ENCODE results near the gene ZFYVE1. TPM values are rescaled to one million over a fixed set of nuclear protein-coding genes. Genes with fewer than 3 reads are reported as not detected.

ZFYVE1 gene
- polyA plus RNA-seq, 2 of the 4 experiments (the other 2 are of a cell fraction) = 7.4 to 9.4 TPM

GRCh38 chr14:73027546-73027945 is 640 bp upstream of the ZFYVE1 start:
- no peak for FAIRE-seq
- Histone ChIP-seq H3K9me3 (no peaks in the 10 kb centered on the region), H3K4me3 (peak overlapping the region; percentile 65), H3K4me1 (peaks cover 10% of the 10 kb centered on the region; the same call in 2 of the 3 replicates), H3K27ac (peak overlapping the region; percentile 54 to 64; a peak in 5 of 6 replicates), H3K4me2 (peak overlapping the region; percentile 77)
- no peak for DNase-seq (ENCODE audit: low read depth in 1 of 2, low spot score in 1 of 2)
- TF ChIP-seq HEYL (CRISPR knock-in tag; IDR thresholded peaks at IDR 0.05) (no peak), FOXS1 (CRISPR knock-in tag; IDR thresholded peaks at IDR 0.05) (no peak), POLR2A (IDR thresholded peaks at IDR 0.05; ENCODE audit: low read length) (no peak), NFE2L2 (conservative IDR thresholded peaks at IDR 0.05; ENCODE audit: low read length) (no peak), PHF8 (IDR thresholded peaks at IDR 0.05; ENCODE audit: borderline replicate concordance, low read depth) (no peak), ZFP36 (IDR thresholded peaks at IDR 0.05; ENCODE audit: borderline replicate concordance, partially characterized antibody) (no peak), HOXB13 (CRISPR knock-in tag; IDR thresholded peaks at IDR 0.05; ENCODE audit: low read depth) (no peak), RAD21 (conservative IDR thresholded peaks at IDR 0.05 in 1 of 2, IDR thresholded peaks at IDR 0.05 in 1 of 2) (no peak), TFCP2L1 (CRISPR knock-in tag; IDR thresholded peaks at IDR 0.05) (no peak), HOXA7 (CRISPR knock-in tag; IDR thresholded peaks at IDR 0.05) (no peak), HOXB5 (CRISPR knock-in tag; IDR thresholded peaks at IDR 0.05) (no peak)
- TF ChIP-seq, protein P1, sequence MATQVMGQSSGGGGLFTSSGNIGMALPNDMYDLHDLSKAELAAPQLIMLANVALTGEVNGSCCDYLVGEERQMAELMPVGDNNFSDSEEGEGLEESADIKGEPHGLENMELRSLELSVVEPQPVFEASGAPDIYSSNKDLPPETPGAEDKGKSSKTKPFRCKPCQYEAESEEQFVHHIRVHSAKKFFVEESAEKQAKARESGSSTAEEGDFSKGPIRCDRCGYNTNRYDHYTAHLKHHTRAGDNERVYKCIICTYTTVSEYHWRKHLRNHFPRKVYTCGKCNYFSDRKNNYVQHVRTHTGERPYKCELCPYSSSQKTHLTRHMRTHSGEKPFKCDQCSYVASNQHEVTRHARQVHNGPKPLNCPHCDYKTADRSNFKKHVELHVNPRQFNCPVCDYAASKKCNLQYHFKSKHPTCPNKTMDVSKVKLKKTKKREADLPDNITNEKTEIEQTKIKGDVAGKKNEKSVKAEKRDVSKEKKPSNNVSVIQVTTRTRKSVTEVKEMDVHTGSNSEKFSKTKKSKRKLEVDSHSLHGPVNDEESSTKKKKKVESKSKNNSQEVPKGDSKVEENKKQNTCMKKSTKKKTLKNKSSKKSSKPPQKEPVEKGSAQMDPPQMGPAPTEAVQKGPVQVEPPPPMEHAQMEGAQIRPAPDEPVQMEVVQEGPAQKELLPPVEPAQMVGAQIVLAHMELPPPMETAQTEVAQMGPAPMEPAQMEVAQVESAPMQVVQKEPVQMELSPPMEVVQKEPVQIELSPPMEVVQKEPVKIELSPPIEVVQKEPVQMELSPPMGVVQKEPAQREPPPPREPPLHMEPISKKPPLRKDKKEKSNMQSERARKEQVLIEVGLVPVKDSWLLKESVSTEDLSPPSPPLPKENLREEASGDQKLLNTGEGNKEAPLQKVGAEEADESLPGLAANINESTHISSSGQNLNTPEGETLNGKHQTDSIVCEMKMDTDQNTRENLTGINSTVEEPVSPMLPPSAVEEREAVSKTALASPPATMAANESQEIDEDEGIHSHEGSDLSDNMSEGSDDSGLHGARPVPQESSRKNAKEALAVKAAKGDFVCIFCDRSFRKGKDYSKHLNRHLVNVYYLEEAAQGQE (IDR thresholded peaks at IDR 0.05) = no peak
- ChIA-PET CTCF (interaction anchor here (1.0 to 1.5 kb wide), 3 partner anchors 9 to 513 kb away, joined by 3 to 4 read pairs (median 3); no protein-coding TSS in a partner anchor), POLR2A (interaction anchor here (0.9 to 2.8 kb wide), 3 partner anchors 20 to 109 kb away, joined by 3 to 38 read pairs (median 4); partner anchors contain the start of genes PSEN1 and RBM25)
- 25% methylated on average over 3 of the region's 3 CpGs for WGBS (ENCODE audit: missing lambda C conversion rate)
- ATAC-seq = no peak

DNA sequence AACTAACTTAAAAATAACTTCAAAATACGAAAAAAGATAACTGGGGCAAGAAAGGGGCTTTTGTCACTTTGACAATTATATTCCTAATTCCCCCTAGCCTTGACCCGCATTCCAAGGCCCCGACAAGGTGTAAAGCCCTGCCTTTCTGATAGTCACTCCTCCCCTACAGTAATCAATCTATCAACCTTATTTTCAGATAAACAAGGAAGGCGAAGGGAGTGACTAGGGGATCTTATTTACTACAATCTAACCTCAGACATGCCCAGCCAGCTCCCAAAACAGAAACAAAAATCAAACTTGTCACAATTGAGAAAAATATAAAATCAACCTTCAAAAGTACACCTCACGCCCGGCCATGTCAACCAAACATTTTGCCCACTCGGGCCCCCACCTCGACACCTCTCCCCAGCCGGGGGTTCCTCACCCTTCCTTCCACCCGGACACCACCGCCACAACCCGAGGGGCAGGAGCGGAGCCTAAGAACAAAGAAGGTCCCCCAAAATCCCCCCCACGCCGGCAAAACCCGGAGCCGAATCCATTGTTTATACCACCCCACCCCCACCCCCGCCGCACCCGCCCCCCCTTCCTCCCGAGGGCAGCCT is 562 bp downstream of the ZFYVE1 start:
- ChIA-PET CTCF (interaction anchor here (0.6 to 1.0 kb wide), 4 partner anchors 15 to 512 kb away, joined by 3 read pairs; no protein-coding TSS in a partner anchor), POLR2A (interaction anchor here (0.6 to 2.8 kb wide), 5 partner anchors 18 to 474 kb away, joined by 3 to 38 read pairs (median 4); partner anchors contain the start of genes PSEN1 and RBM25)
- Histone ChIP-seq H3K4me3 (peak overlapping the region; percentile 65), H3K27ac (peak overlapping the region; percentile 66 to 89), H3K4me1 (peaks cover 10% of the 10 kb centered on the region; the same call in 2 of the 3 replicates), H3K9me3 (no peaks in the 10 kb centered on the region), H3K4me2 (peak overlapping the region; percentile 83)
- 7% methylated on average over 13 of the region's 21 CpGs for WGBS (ENCODE audit: missing lambda C conversion rate)
- no peak for TF ChIP-seq ZSCAN20 (CRISPR knock-in tag; IDR thresholded peaks at IDR 0.05)
- TF ChIP-seq ELK1 (IDR thresholded peaks at IDR 0.05; ENCODE audit: low read depth, low read length) = no peak
- no peak for TF ChIP-seq NPAS2 (CRISPR knock-in tag; IDR thresholded peaks at IDR 0.05; ENCODE audit: borderline replicate concordance)
- TF ChIP-seq NR3C1 (IDR thresholded peaks at IDR 0.05) = no peak
- no peak for TF ChIP-seq KDM5A (IDR thresholded peaks at IDR 0.05)
- TF ChIP-seq RNF2 (IDR thresholded peaks at IDR 0.05; ENCODE audit: borderline replicate concordance, low read depth) = no peak
- no peak for TF ChIP-seq TP53 (CRISPR knock-in tag; IDR thresholded peaks at IDR 0.05)
- TF ChIP-seq RCOR1 (IDR thresholded peaks at IDR 0.05; ENCODE audit: low read depth, low read length) = no peak
- TF ChIP-seq CEBPB (IDR thresholded peaks at IDR 0.05) = no peak
- TF ChIP-seq, protein P2, sequence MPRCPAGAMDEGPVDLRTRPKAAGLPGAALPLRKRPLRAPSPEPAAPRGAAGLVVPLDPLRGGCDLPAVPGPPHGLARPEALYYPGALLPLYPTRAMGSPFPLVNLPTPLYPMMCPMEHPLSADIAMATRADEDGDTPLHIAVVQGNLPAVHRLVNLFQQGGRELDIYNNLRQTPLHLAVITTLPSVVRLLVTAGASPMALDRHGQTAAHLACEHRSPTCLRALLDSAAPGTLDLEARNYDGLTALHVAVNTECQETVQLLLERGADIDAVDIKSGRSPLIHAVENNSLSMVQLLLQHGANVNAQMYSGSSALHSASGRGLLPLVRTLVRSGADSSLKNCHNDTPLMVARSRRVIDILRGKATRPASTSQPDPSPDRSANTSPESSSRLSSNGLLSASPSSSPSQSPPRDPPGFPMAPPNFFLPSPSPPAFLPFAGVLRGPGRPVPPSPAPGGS (IDR thresholded peaks at IDR 0.05) = no peak
- TF ChIP-seq MYC (IDR thresholded peaks at IDR 0.05; ENCODE audit: borderline replicate concordance, low read length) = no peak
- no peak for TF ChIP-seq PHF8 (IDR thresholded peaks at IDR 0.05; ENCODE audit: borderline replicate concordance, low read depth)
- TF ChIP-seq JUN (IDR thresholded peaks at IDR 0.05) = no peak
- ATAC-seq (no peak; a peak in 1 of 6 replicates), FAIRE-seq (no peak), DNase-seq (ENCODE audit: low read depth in 1 of 2, low spot score in 1 of 2) (no peak)

All from A549 (cell line).